NCI-H748 (cell line): ENCODE measurements around the gene IL1F10.
"Not testable (repeated sequence)": the region's sequence is repeated elsewhere in the genome, so short reads cannot be mapped to it uniquely, and the experiment has no call there.

Source experiments
- DNase-seq: peaks from one replicate; lab custom pipeline; 2025; ENCODE audit not compliant: unreplicated experiment; lab: John Stamatoyannopoulos, UW

IL1F10 gene

GRCh38 chr2:113080134-113080533, 12.4 kb downstream of the IL1F10 start:
- peak; percentile 31 for DNase-seq

GRCh38 chr2:113081488-113082210, 13.9 kb downstream of the IL1F10 start:
- DNase-seq = no peak

DNA sequence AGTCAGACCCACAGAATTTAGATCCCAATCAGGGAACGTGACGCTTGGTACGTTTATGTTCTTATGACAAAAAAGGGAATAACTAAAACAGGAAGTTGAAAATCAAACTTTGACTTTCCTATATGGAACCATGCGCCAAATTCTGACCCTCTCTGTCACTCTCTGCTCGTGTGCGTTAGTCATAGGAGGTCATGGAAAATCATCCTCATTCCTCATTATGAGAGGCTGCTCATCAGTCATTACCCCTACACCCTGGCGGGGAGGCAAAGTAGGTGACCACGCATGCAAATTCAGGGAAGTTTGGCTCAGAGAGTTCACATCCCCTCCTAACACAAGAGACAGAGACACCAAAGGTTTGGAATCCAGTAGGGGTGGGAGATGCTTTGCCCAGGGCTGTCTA, 15.5 kb downstream of the IL1F10 start:
- no peak for DNase-seq

DNA sequence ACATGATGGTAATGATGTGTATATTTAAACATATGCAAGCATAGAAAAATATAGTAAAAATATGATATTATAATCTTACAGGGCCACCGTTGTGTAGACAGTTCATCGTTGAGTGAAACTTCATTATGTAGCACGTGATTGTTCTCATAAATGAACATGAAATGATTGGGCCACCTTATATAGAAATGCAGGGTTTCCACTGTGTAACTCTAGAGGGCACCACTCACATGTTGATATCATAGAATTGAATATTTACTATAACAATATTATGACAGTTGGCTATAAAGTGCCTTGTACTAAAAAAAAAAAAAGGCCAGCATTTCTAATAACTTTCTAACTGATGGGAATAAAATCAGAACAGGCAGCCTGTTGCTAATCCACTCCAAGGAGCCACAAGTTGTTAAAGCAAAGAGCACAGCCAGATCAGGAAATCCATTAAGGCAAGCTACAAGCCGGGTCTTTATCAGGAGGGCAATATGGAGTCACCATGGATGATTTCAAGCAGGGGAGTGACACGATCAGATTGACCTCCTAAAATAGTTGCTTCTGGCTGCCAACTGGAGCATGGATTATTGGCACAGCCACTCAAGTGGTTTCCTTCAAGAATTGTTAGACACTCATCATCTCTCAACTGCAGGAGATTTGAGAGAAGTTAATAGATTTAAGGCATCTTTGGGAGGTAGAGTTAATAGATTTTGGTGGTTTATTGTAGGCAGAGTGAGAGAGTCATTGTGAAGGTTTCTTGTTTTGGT, 16.7 kb downstream of the IL1F10 start:
- DNase-seq = no peak

DNA sequence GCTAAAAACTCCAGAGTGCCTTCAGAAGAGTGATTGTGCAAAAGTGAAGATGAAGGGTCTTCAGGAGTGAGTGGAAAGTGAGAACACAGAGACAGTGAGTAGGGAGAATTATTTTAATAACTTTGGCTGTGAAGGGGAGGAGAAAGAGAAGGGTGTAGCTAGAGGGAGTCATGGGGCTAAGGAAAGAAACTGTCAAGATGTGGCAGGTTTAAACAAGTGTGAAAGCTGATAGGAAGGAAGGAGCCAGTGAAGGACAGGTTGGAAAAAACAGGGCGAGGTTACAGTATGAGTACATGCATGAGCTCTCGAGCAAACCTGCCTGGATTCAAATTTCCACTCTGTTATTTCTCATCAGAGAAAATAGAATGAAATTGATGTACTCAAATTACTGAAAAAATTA, 17.8 kb downstream of the IL1F10 start:
- no peak for DNase-seq

GRCh38 chr2:113088213-113088992, 20.6 kb downstream of the IL1F10 start:
- no peak for DNase-seq

DNA sequence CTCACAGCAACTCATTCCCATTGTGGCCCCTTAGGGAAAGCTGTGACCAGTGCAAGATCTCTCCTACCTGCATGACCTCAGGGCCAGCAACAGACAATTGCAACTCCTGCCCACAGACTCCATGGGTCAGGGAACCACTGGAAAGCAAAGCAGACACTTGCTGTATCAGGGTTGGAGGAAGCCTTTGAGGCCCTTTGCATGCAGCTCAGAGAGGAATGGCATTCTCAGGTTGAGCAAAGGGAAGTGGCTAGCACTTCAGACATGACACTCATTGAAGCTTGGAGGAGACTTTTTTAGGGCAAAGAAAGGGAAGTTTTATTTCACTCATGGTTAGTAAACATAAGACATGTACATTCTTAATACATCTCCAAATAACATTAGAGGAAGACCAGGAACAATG, 22.1 kb downstream of the IL1F10 start:
- no peak for DNase-seq

GRCh38 chr2:113091231-113091896, 23.6 kb downstream of the IL1F10 start:
- DNase-seq = no peak

GRCh38 chr2:113092864-113093612, 25.3 kb downstream of the IL1F10 start:
- no peak for DNase-seq

DNA sequence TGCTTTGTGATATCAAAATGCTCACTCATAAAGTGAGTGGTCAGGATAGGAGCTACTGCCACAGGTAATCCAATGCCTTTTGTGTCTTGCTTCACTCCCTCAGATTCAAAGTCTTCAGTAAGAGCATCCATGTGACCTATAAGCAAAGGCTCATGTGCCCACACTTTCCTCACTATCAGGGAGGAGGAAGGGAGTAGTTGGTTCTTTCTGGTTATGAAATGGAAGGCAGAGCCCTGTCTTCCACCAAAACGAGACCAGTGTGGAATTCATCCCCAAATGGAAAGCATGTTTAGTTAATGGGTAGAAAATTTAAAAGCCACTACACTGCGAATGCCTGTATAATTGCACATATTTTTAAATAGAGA, 25.8 kb downstream of the IL1F10 start:
- no peak for DNase-seq

DNA sequence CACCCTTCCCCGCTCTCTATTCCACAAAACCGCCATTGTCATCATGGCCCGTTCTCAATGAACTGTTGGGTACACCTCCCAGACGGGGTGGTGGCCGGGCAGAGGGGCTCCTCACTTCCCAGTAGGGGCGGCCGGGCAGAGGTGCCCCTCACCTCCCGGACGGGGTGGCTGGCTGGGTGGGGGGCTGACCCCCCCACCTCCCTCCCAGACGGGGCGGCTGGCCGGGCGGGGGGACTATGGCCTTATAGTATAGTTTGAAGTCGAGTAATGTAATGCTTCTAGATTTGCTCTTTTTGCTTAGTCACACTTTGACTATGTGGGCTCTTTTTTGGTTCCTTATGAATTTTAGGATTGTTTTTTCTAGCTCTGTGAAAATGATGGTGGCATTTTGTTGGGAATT, 28.5 kb downstream of the IL1F10 start:
- not testable (repeated sequence) for DNase-seq

- DNase-seq = not testable (repeated sequence)
Measured at GRCh38 chr2:113096842-113097618, 29.3 kb downstream of the IL1F10 start.

GRCh38 chr2:113098041-113098440, 30.3 kb downstream of the IL1F10 start:
- DNase-seq = no peak

- DNase-seq = no peak
Measured at GRCh38 chr2:113098532-113098931, 30.8 kb downstream of the IL1F10 start.

GRCh38 chr2:113102133-113102532, 34.4 kb downstream of the IL1F10 start:
- no peak for DNase-seq

GRCh38 chr2:113103277-113103676, 35.5 kb downstream of the IL1F10 start:
- no peak for DNase-seq

DNA sequence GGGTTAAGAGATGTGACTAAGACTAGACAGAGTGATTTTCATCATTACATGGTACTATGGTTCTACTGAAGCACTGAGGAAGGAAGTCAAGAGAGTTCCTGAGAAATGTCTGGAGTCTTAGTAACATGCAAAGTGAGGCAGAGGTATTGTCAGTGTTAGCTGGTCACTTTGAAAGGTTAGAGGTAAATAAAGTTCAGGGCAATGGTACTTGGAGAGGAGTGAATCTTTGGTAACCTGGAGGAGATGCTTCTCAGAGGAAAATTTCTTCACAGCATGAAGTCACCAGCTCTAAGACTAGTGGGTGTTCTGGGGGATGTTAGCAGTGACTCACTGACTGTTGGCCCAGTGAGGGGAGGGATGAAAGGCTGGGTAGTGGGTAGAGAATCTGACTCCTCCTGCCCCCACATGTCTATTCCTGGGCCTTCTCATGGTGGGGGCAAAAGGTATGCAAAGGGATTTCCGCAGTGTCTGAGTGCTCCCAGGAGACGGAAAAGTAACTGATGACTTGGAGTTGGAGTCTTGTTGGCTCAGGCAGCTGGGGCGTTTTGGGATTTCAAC, 36.4 kb downstream of the IL1F10 start:
- DNase-seq = no peak

DNA sequence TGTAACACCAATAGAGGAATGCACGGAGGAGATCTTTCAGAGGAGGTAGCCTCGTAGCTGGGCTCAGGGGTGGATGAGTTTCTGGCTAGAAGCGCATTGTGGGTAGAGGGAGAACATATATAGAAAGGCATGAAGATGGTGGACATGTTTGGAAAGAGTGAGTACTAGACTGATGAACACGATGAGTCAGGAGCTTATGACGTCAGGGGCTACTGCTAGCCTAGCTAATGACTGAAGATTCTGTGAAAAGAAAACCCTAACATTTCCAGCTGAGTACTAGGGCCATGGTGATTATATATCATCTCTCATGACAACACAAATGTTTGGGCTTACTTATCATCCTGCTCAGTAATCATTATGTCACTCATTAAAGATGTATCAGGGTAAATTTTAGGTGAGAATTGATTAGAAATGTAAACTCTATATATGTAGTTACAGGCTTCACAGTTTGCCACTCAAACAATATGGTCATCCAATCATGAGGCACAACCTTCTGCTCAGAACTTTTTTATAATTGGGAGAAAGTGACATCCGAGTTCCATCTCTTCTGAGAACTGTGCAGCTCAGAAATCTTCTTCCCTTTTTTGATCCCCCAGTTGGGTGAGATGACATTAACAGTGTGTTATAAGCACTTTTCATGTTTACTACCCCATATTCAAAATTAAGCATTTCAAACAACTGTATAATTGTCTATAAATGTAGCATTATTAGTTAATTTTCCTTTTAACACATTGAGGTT, 37.4 kb downstream of the IL1F10 start:
- DNase-seq = no peak

DNA sequence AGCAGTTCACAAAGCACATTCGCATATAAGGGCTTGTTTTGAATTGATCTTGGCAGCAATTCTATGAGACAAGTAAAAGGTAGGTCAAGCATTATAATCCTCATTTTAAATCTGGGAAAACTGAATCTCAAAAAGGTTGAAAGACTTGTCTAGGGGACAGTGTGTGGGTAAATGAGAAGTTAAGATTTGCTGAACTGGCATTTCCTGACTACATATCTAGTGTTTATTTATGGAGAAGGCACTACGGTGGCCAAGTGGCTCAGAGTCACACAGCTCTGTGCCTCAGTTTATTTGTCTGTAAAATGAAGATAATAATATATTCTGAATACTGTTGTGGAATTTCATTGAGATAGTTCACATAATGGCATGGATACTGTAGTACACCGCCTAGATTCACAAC, 43.4 kb downstream of the IL1F10 start:
- no peak for DNase-seq
